Activated B cell treated with CpG ODN at 0.5 μM for 24 hours (primary cell): ENCODE data around the gene NOP53. TPM values are rescaled to one million over a fixed set of nuclear protein-coding genes. Genes with fewer than 3 reads are reported as not detected.

Experiments
- ATAC-seq: fragments of 200-7000 bp; cut with Tn5 transposase; one replicate; pipeline ENCODE4 v1.10.0; 2021; ENCODE audit warnings: low read depth, mild to moderate bottlenecking, moderate library complexity
- CTCF ChIA-PET: fragments of 350-600 bp; sonication (Branson Sonifier 250); formaldehyde crosslinking; loops from one replicate; lab custom pipeline; 2021; ENCODE audit warnings: antibody characterized with exemption; lab: Charles Lee
- POLR2A ChIA-PET: fragments of 350-600 bp; sonication (Branson Sonifier 250); formaldehyde crosslinking; loops from one replicate; lab custom pipeline; 2021; ENCODE audit warnings: antibody characterized with exemption; lab: Charles Lee
- DNase-seq: peaks from one replicate; pipeline ENCODE4 v3.0.0; 2022
- H3K27ac Mint-ChIP-seq: one replicate; pipeline ENCODE4 v1.8.0; 2020; ENCODE audit warnings: mixed read lengths
- H3K27me3 Mint-ChIP-seq: one replicate; pipeline ENCODE4 v1.8.0; 2021; ENCODE audit warnings: mixed read lengths
- H3K36me3 Mint-ChIP-seq: one replicate; pipeline ENCODE4 v1.8.0; 2021; ENCODE audit warnings: low read depth, mixed read lengths
- H3K4me1 Mint-ChIP-seq: one replicate; pipeline ENCODE4 v1.8.0; 2021; ENCODE audit warnings: mixed read lengths
- H3K4me3 Mint-ChIP-seq: one replicate; pipeline ENCODE4 v1.8.0; 2020; ENCODE audit warnings: mild to moderate bottlenecking, mixed read lengths
- H3K9me3 Mint-ChIP-seq: one replicate; pipeline ENCODE4 v1.8.0; 2020; ENCODE audit warnings: mixed read lengths
- CTCF ChIP-seq: fragments of 200-600 bp; IDR thresholded peaks from one replicate; pipeline ENCODE4 v1.8.0; 2022; ENCODE audit warnings: antibody characterized with exemption, mild to moderate bottlenecking
- intact Hi-C: fragments of 100-400 bp; cut with micrococcal nuclease; formaldehyde crosslinking; loops from one replicate; pipeline ENCODE4 v1.15.1; 2024
- total RNA-seq: library from RNA; stranded (reverse); gene quantifications from 2 replicates; pipeline ENCODE4 v1.2.3, GENCODE V29; 2022

Gene NOP53
- total RNA-seq, 1 donor from 2014 or later: 695 TPM

- no peaks in the 10 kb centered on the region for H3K36me3 Mint-ChIP-seq
- ChIA-PET POLR2A (no interaction called here), CTCF (interaction anchor here (2.5 kb wide), 1 partner anchor 24 kb away, joined by 9 read pairs; no protein-coding TSS in a partner anchor)
- no peak for ATAC-seq
- intact Hi-C loops: loop anchor here (1.0 kb wide), 2 partner anchors 23 to 98 kb away; no protein-coding TSS in a partner anchor
- no peak overlapping the region for H3K27ac Mint-ChIP-seq
- DNase-seq: no peak
- no peak for TF ChIP-seq CTCF
- no peaks in the 10 kb centered on the region for H3K9me3 Mint-ChIP-seq
- no peaks in the 10 kb centered on the region for H3K27me3 Mint-ChIP-seq
- H3K4me1 Mint-ChIP-seq: no peaks in the 10 kb centered on the region
- H3K4me3 Mint-ChIP-seq: no peak overlapping the region
Measured at GRCh38 chr19:47765523-47766358, 20.4 kb downstream of the NOP53 start.

GRCh38 chr19:47766359-47766620 is 20.9 kb downstream of the NOP53 start:
- DNase-seq: no peak
- ChIA-PET POLR2A (no interaction called here), CTCF (interaction anchor here (2.5 kb wide), 1 partner anchor 23 kb away, joined by 9 read pairs; no protein-coding TSS in a partner anchor)
- Mint-ChIP-seq H3K27me3 (no peaks in the 10 kb centered on the region), H3K36me3 (no peaks in the 10 kb centered on the region), H3K4me3 (no peak overlapping the region), H3K9me3 (no peaks in the 10 kb centered on the region), H3K4me1 (no peaks in the 10 kb centered on the region), H3K27ac (no peak overlapping the region)
- ATAC-seq: no peak
- intact Hi-C loops: loop anchor here (1.0 kb wide), 2 partner anchors 22 to 97 kb away; no protein-coding TSS in a partner anchor
- no peak for TF ChIP-seq CTCF

- intact Hi-C loops: loop anchor here (1.0 kb wide), 2 partner anchors 22 to 97 kb away; no protein-coding TSS in a partner anchor
- ChIA-PET POLR2A (interaction anchor here (0.6 kb wide), 1 partner anchor 637 kb away, joined by 3 read pairs; no protein-coding TSS in a partner anchor), CTCF (interaction anchor here (0.9 to 2.5 kb wide), 2 partner anchors 21 to 23 kb away, joined by 3 to 9 read pairs; no protein-coding TSS in a partner anchor)
- no peak for ATAC-seq
- TF ChIP-seq CTCF: no peak
- H3K27ac Mint-ChIP-seq: no peak overlapping the region
- H3K36me3 Mint-ChIP-seq: no peaks in the 10 kb centered on the region
- H3K27me3 Mint-ChIP-seq: peaks cover 1% of the 10 kb centered on the region
- H3K9me3 Mint-ChIP-seq: no peaks in the 10 kb centered on the region
- H3K4me1 Mint-ChIP-seq: no peaks in the 10 kb centered on the region
- no peak overlapping the region for H3K4me3 Mint-ChIP-seq
- no peak for DNase-seq
Measured at GRCh38 chr19:47766670-47767069, 21.3 kb downstream of the NOP53 start.

GRCh38 chr19:47767349-47767748 is 22.0 kb downstream of the NOP53 start:
- peaks cover 1% of the 10 kb centered on the region for H3K27me3 Mint-ChIP-seq
- no peak for TF ChIP-seq CTCF
- no peak overlapping the region for H3K4me3 Mint-ChIP-seq
- H3K27ac Mint-ChIP-seq: no peak overlapping the region
- H3K36me3 Mint-ChIP-seq: no peaks in the 10 kb centered on the region
- H3K4me1 Mint-ChIP-seq: no peaks in the 10 kb centered on the region
- ChIA-PET CTCF (interaction anchor here (0.9 to 2.5 kb wide), 2 partner anchors 20 to 22 kb away, joined by 3 to 9 read pairs; no protein-coding TSS in a partner anchor), POLR2A (interaction anchor here (0.6 kb wide), 1 partner anchor 637 kb away, joined by 3 read pairs; no protein-coding TSS in a partner anchor)
- no peak for DNase-seq
- H3K9me3 Mint-ChIP-seq: no peaks in the 10 kb centered on the region
- intact Hi-C loops: no loop called here
- no peak for ATAC-seq

GRCh38 chr19:47768604-47769003 is 23.3 kb downstream of the NOP53 start:
- Mint-ChIP-seq H3K27ac (no peak overlapping the region), H3K36me3 (no peaks in the 10 kb centered on the region), H3K4me1 (no peaks in the 10 kb centered on the region), H3K4me3 (no peak overlapping the region), H3K9me3 (no peaks in the 10 kb centered on the region), H3K27me3 (peaks cover 1% of the 10 kb centered on the region)
- no peak for TF ChIP-seq CTCF
- ChIA-PET POLR2A (no interaction called here), CTCF (no interaction called here)
- DNase-seq: no peak
- intact Hi-C loops: no loop called here
- ATAC-seq: no peak
